Common myeloid progenitor, CD34-positive (primary cell): ENCODE results near the gene ERLEC1.
"Not testable (repeated sequence)": the region's sequence is repeated elsewhere in the genome, so short reads cannot be mapped to it uniquely, and the experiment has no call there.

Experiments
- CTCF ChIA-PET: fragments of 350-600 bp; sonication (Branson Sonifier 250); formaldehyde crosslinking; loops from one replicate; lab custom pipeline; 2021; ENCODE audit warnings: antibody characterized with exemption; lab: Charles Lee
- POLR2A ChIA-PET: fragments of 350-600 bp; sonication (Branson Sonifier 250); formaldehyde crosslinking; loops from one replicate; lab custom pipeline; 2021; ENCODE audit warnings: antibody characterized with exemption; lab: Charles Lee
- DNase-seq, 3 donors: peaks; one replicate each; pipeline versions ENCODE4 v3.0.0 to v3.0.0-alpha.2; 2013
- H3K27ac ChIP-seq, 2 experiments: 1 replicate in 1 of 2; 2 replicates in 1 of 2; pipeline ENCODE4 v1.7.0; 2013; ENCODE audit warnings: inconsistent platforms in 2 of 2, low read length in 2 of 2, mild to moderate bottlenecking in 2 of 2, low read depth in 1 of 2, moderate library complexity in 1 of 2; ENCODE audit not compliant: severe bottlenecking in 2 of 2, insufficient read depth in 1 of 2, poor library complexity in 1 of 2
- H3K27me3 ChIP-seq, 5 experiments: replicated peaks in 2 of 5; 1 replicate in 3 of 5; 2 replicates in 2 of 5; pipeline versions ENCODE4 v1.6.1 to v1.7.0; 2013; ENCODE audit warnings: low read length in 4 of 5, mild to moderate bottlenecking in 2 of 5, moderate library complexity in 2 of 5, inconsistent platforms in 1 of 5; ENCODE audit not compliant: insufficient read depth in 5 of 5, control insufficient read depth in 4 of 5
- H3K36me3 ChIP-seq, 4 experiments: 1 replicate in 2 of 4; 2 replicates in 2 of 4; pipeline versions ENCODE4 v1.6.1 to v1.7.0; 2013; ENCODE audit warnings: low read length in 3 of 4, control low read depth in 1 of 4, mild to moderate bottlenecking in 1 of 4; ENCODE audit not compliant: control insufficient read depth in 4 of 4, insufficient read depth in 4 of 4
- H3K4me1 ChIP-seq, 4 experiments: 1 replicate in 3 of 4; 2 replicates in 1 of 4; pipeline versions ENCODE4 v1.6.1 to v1.7.1; 2013; ENCODE audit warnings: low read length in 3 of 4, mild to moderate bottlenecking in 3 of 4, control low read depth in 1 of 4, inconsistent platforms in 1 of 4, moderate library complexity in 1 of 4; ENCODE audit not compliant: control insufficient read depth in 4 of 4, insufficient read depth in 4 of 4; ENCODE audit errors: control extremely low read depth in 1 of 4
- H3K4me3 ChIP-seq, 7 experiments: 1 replicate in 4 of 7; 2 replicates in 3 of 7; pipeline versions ENCODE4 v1.5.1 to v1.7.0; 2013; ENCODE audit warnings: mild to moderate bottlenecking in 7 of 7, low read length in 6 of 7, moderate library complexity in 6 of 7, inconsistent platforms in 2 of 7, low read depth in 2 of 7, control low read depth in 1 of 7; ENCODE audit not compliant: insufficient read depth in 4 of 7, control insufficient read depth in 1 of 7; ENCODE audit errors: extremely low read depth in 1 of 7
- H3K9me3 ChIP-seq, 5 experiments: 1 replicate in 4 of 5; 2 replicates in 1 of 5; pipeline versions ENCODE4 v1.6.1 to v1.7.1; 2013; ENCODE audit warnings: low read length in 4 of 5, mild to moderate bottlenecking in 2 of 5, inconsistent platforms in 1 of 5, low read depth in 1 of 5, moderate library complexity in 1 of 5; ENCODE audit not compliant: control insufficient read depth in 4 of 5, insufficient read depth in 2 of 5; ENCODE audit errors: control extremely low read depth in 1 of 5
- WGBS: methylation state at CpG from one replicate; pipeline ENCODE4 v1.1.5; 2013; ENCODE audit not compliant: insufficient coverage; 5-methylcytosine and 5-hydroxymethylcytosine counted together

The ERLEC1 gene

GRCh38 chr2:53827398-53828175, 40.7 kb downstream of the ERLEC1 start:
- ChIA-PET POLR2A (no interaction called here), CTCF (interaction anchor here (0.6 kb wide), 1 partner anchor 15 kb away, joined by 4 read pairs; no protein-coding TSS in a partner anchor)
- Histone ChIP-seq H3K4me3 (no peak overlapping the region), H3K27ac (no peak overlapping the region), H3K27me3 (no peaks in the 10 kb centered on the region), H3K4me1 (no peaks in the 10 kb centered on the region), H3K36me3 (peaks cover 0 to 2% (median 0%) of the 10 kb centered on the region in 4 experiments), H3K9me3 (peaks cover 0 to 3% (median 0%) of the 10 kb centered on the region in 5 experiments)
- DNase-seq: no peak
- no CpG with 5 or more reads among the region's 3 CpGs for WGBS

- DNase-seq: no peak
- H3K4me1 ChIP-seq: no peaks in the 10 kb centered on the region
- CTCF ChIA-PET: interaction anchor here (0.6 kb wide), 1 partner anchor 14 kb away, joined by 4 read pairs; no protein-coding TSS in a partner anchor
- H3K9me3 ChIP-seq: peaks cover 0 to 3% (median 0%) of the 10 kb centered on the region in 5 experiments
- H3K27me3 ChIP-seq: no peaks in the 10 kb centered on the region
- no peak overlapping the region for H3K27ac ChIP-seq
- POLR2A ChIA-PET: no interaction called here
- H3K4me3 ChIP-seq: no peak overlapping the region
- WGBS: 100% methylated on average over 3 of the region's 4 CpGs
- peaks cover 0 to 2% (median 0%) of the 10 kb centered on the region in 4 experiments for H3K36me3 ChIP-seq
Measured at GRCh38 chr2:53828331-53828730, 41.5 kb downstream of the ERLEC1 start.

DNA sequence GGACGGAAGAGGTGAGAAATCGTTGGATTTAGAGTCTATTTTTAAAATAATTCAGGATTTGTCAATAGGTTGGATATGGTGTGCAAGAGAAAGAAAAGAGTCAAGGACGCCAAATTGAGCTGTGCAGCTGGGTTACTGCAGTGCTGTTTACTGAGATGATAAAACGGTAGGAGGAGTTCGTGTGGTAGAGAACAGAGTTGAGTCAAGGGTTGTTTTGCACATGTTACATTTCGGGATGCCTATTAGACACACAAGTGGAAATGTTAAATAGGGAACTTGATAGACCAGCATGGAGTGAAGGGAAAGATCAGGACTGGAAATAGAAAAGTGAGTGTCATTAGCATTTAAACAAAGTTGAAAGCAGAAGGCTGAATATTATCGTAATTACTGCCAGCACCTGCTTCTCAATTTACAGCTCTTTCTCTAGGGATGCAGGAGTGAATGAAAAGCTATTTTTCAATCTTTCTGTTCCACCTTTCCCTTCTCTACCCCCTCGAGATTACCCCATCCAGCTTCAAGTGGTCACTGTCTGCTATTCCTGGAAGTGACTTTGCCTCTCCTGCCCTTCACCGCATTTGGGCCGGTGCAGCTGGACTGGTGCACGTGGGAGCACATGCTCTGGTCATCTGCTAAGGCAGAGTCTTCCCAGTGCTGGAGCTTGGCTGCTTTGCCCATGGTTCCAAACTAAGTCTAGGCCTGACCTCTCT, 42.6 kb downstream of the ERLEC1 start:
- Histone ChIP-seq H3K27me3 (no peaks in the 10 kb centered on the region), H3K4me3 (no peak overlapping the region), H3K27ac (no peak overlapping the region), H3K4me1 (no peaks in the 10 kb centered on the region), H3K9me3 (peaks cover 0 to 3% (median 0%) of the 10 kb centered on the region in 5 experiments), H3K36me3 (peaks cover 0 to 2% (median 0%) of the 10 kb centered on the region in 4 experiments)
- POLR2A ChIA-PET: no interaction called here
- WGBS: 88% methylated on average over 11 of the region's 11 CpGs
- no peak for DNase-seq
- CTCF ChIA-PET: interaction anchor here (0.6 to 1.1 kb wide), 2 partner anchors 10 to 271 kb away, joined by 3 to 4 read pairs; no protein-coding TSS in a partner anchor

DNA sequence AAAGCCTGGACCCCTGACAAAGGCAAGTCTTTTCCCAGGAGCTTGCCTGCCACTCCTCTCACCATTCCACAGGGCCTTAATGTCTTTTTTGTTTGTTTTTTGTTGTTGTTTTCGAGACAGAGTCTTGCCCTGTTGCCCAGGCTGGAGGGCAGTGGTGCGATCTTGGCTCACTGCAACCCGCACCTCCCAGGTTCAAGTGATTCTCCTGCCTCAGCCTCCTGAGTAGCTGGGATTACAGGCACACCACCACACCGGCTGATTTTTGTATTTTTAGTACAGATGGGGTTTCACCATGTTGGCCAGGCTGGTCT, 43.1 kb downstream of the ERLEC1 start:
- POLR2A ChIA-PET, H3K4me3 ChIP-seq, H3K9me3 ChIP-seq, H3K27ac ChIP-seq, H3K36me3 ChIP-seq, H3K4me1 ChIP-seq, DNase-seq, H3K27me3 ChIP-seq: not testable (repeated sequence)
- CTCF ChIA-PET: interaction anchor here (1.1 to 1.7 kb wide), 2 partner anchors 10 to 31 kb away, joined by 4 to 6 read pairs; no protein-coding TSS in a partner anchor
- 100% methylated on average over 3 of the region's 4 CpGs for WGBS

DNA sequence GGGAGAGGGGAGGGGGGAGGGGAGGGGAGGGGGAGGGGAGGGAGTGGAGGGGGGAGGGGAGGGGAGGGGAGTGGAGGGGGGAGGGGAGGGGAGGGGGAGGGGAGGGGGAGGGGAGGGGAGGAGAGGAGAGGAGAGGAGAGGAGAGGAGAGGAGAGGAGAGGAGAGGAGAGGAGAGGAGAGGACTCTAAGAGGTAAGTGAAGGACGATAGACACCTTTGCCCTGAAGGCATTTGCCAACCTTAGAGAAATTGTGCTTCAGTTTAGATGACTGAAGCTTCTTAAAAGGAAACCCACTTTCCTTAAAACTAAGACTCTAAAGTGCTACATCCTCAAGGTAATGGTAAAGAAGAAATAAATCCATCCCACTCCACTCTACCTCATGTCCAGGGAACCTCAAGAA, 53.7 kb downstream of the ERLEC1 start:
- Histone ChIP-seq H3K27me3 (no peaks in the 10 kb centered on the region), H3K4me1 (no peaks in the 10 kb centered on the region), H3K4me3 (no peak overlapping the region), H3K36me3 (no peaks in the 10 kb centered on the region), H3K27ac (no peak overlapping the region), H3K9me3 (peaks cover 0 to 2% (median 0%) of the 10 kb centered on the region in 5 experiments)
- WGBS: no CpG with 5 or more reads among the region's 1 CpG
- no peak for DNase-seq
- ChIA-PET POLR2A (no interaction called here), CTCF (no interaction called here)

- CTCF ChIA-PET, H3K27ac ChIP-seq, H3K9me3 ChIP-seq, H3K27me3 ChIP-seq, H3K4me1 ChIP-seq, DNase-seq, POLR2A ChIA-PET, H3K4me3 ChIP-seq, H3K36me3 ChIP-seq: not testable (repeated sequence)
- 83% methylated on average over 1 of the region's 7 CpGs for WGBS
Measured at GRCh38 chr2:53841651-53842050, 54.8 kb downstream of the ERLEC1 start.

DNA sequence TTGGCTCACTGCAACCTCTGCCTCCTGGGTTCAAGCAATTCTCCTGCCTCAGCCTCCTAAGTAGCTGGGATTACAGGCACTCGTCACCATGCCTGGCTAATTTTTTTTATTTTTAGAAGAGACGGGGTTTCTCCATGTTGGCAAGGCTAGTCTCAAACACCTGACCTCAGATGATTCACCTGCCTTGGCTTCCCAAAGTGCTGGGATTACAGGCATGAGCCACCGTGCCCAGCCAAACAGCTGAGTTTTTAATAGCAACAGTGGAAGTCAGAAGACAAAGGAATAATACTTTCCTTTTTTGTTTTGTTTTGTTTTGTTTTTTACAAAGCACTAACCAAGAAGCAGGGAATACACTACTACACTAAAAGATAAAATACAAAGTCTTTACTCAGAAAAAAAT, 56.0 kb downstream of the ERLEC1 start:
- WGBS: 100% methylated on average over 2 of the region's 3 CpGs
- ChIA-PET POLR2A (no interaction called here), CTCF (interaction anchor here (1.1 kb wide), 1 partner anchor 15 kb away, joined by 4 read pairs; no protein-coding TSS in a partner anchor)

More for the DNA sequence above, 56.0 kb downstream of the ERLEC1 start:
- H3K4me1 ChIP-seq: no peaks in the 10 kb centered on the region
- no peak overlapping the region for H3K4me3 ChIP-seq
- peaks cover 0 to under 1% (median 0%) of the 10 kb centered on the region in 4 experiments for H3K36me3 ChIP-seq
- H3K27ac ChIP-seq: no peak overlapping the region
- no peak for DNase-seq
- H3K9me3 ChIP-seq: no peaks in the 10 kb centered on the region
- H3K27me3 ChIP-seq: no peaks in the 10 kb centered on the region
